Stomach (tissue), 9 donors: Measurements from ENCODE around the gene UTP3. TPM values are rescaled to one million over a fixed set of nuclear protein-coding genes. Genes with fewer than 3 reads are reported as not detected.

Experiments
- DNase-seq, 2 donors: peaks; one replicate each; pipeline versions ENCODE4 v3.0.0 to v3.0.0-alpha.2; 2013 to 2019
- H3K27ac ChIP-seq, 5 donors: fragments of 200-600 bp in 4 of 5; sonication (generic) in 4 of 5; one replicate each; pipeline ENCODE4 v1.5.1; 2013 to 2019; ENCODE audit warnings: mild to moderate bottlenecking in 1 of 5, moderate library complexity in 1 of 5
- H3K27me3 ChIP-seq, 3 donors: fragments of 200-600 bp; sonication (generic); one replicate each; pipeline ENCODE4 v1.5.1; 2017 to 2019; ENCODE audit warnings: mixed run types in 1 of 3
- H3K36me3 ChIP-seq, 4 donors: fragments of 200-600 bp; sonication (generic); 1 replicate in 3 of 4; 2 replicates in 1 of 4; pipeline ENCODE4 v1.5.1; 2016 to 2019
- H3K4me1 ChIP-seq, 4 donors: fragments of 200-600 bp; sonication (generic); one replicate each; pipeline ENCODE4 v1.5.1; 2016 to 2019
- H3K4me3 ChIP-seq, 4 donors: fragments of 200-600 bp; sonication (generic) in 3 of 4; one replicate each; pipeline ENCODE4 v1.5.1; 2016 to 2019; ENCODE audit warnings: mild to moderate bottlenecking in 1 of 4
- H3K9me3 ChIP-seq, 4 donors: fragments of 200-600 bp; sonication (generic); one replicate each; pipeline ENCODE4 v1.5.1; 2016 to 2019
- CTCF ChIP-seq, 7 experiments: fragments of 450-650 bp in 4 of 7; fragments of 200-600 bp in 3 of 7; sonication (generic) in 3 of 7; IDR thresholded peaks; one replicate each; pipeline ENCODE4 v1.5.1; 2016 to 2019; ENCODE audit warnings: antibody characterized with exemption in 7 of 7, control low read depth in 2 of 7, mild to moderate bottlenecking in 1 of 7
- EP300 ChIP-seq: sonication (generic); formaldehyde crosslinking; IDR thresholded peaks from one replicate; pipeline ENCODE4 v1.6.1; 2017; ENCODE audit warnings: antibody characterized with exemption
- POLR2A ChIP-seq, 4 donors: fragments of 450-650 bp; IDR thresholded peaks; one replicate each; pipeline ENCODE4 v1.6.1; 2016; ENCODE audit warnings: antibody characterized with exemption in 4 of 4, control low read depth in 2 of 4, mild to moderate bottlenecking in 1 of 4, moderate library complexity in 1 of 4
- POLR2AphosphoS5 ChIP-seq, 3 donors: sonication (generic); formaldehyde crosslinking; IDR thresholded peaks; one replicate each; pipeline ENCODE4 v1.6.1; 2016; ENCODE audit warnings: antibody characterized with exemption in 3 of 3
- WGBS, 5 donors: extraction: QIAGEN DNeasy Blood & Tissue Kit in 3 of 5; methylation state at CpG; one replicate each; pipeline versions ENCODE4 v1.1.5 to v1.1.7; 2013 to 2018; 5-methylcytosine and 5-hydroxymethylcytosine counted together
- intact Hi-C: fragments of 100-400 bp; cut with DNase I; formaldehyde crosslinking; loops from one replicate; pipeline ENCODE4 v1.15.1; 2023; ENCODE audit warnings: low total_unique reads
- polyA plus RNA-seq, 3 donors: library from polyadenylated mRNA; stranded (reverse); fragments of 200-250 nt; gene quantifications; one replicate each; pipeline ENCODE4 v1.2.3, GENCODE V29; 2013
- total RNA-seq, 5 donors: library from RNA; depleted of rRNA; stranded (reverse); fragments of >200 nt; gene quantifications; one replicate each; pipeline versions ENCODE4 v1.1.0 to v1.2.3, GENCODE V29; 2014 to 2016
- donor health status: healthy with polysubstance abuse.
- donor health status: Bipolar disorder and iron deficiency.
- donor health status: healthy.

UTP3 gene
- total and polyA plus RNA-seq, 8 donors, result 11.3 to 22.2 (median 18.5) TPM

GRCh38 chr4:70706516-70706915, 18.2 kb downstream of the UTP3 start:
- Histone ChIP-seq H3K36me3 (no peaks in the 10 kb centered on the region), H3K4me3 (peak overlapping the region; percentile 59 to 98 (median 88)), H3K27ac (peak overlapping the region; percentile 67 to 97 (median 96)), H3K4me1 (peaks cover 15 to 53% (median 37%) of the 10 kb centered on the region in 4 donors), H3K27me3 (no peaks in the 10 kb centered on the region), H3K9me3 (no peaks in the 10 kb centered on the region)
- TF ChIP-seq CTCF (IDR thresholded peaks at IDR 0.05), result no peak
- no peak for TF ChIP-seq EP300
- 51 to 71% (median 61%) methylated on average over 1 of the region's 1 CpG for WGBS, 5 donors
- DNase-seq, result no peak
- intact Hi-C loops, result no loop called here

GRCh38 chr4:70709611-70710205, 21.4 kb downstream of the UTP3 start:
- Histone ChIP-seq H3K4me1 (peaks cover 15 to 71% (median 51%) of the 10 kb centered on the region in 4 donors), H3K27me3 (no peaks in the 10 kb centered on the region), H3K4me3 (no peak overlapping the region), H3K27ac (no peak overlapping the region), H3K36me3 (no peaks in the 10 kb centered on the region), H3K9me3 (no peaks in the 10 kb centered on the region)
- TF ChIP-seq CTCF (IDR thresholded peaks at IDR 0.05) (no peak), POLR2A (IDR thresholded peaks at IDR 0.05) (no peak), POLR2AphosphoS5 (IDR thresholded peaks at IDR 0.05) (no peak), EP300 (no peak)
- WGBS, 5 donors, result 39 to 63% (median 53%) methylated on average over 7 of the region's 7 CpGs
- intact Hi-C loops, result no loop called here
- no peak for DNase-seq

GRCh38 chr4:70711599-70711998, 23.3 kb downstream of the UTP3 start:
- WGBS, 5 donors, result 36 to 48% (median 44%) methylated on average over 3 of the region's 3 CpGs
- Histone ChIP-seq H3K36me3 (no peaks in the 10 kb centered on the region), H3K9me3 (no peaks in the 10 kb centered on the region), H3K4me3 (no peak overlapping the region), H3K4me1 (peaks cover 8 to 72% (median 43%) of the 10 kb centered on the region in 4 donors), H3K27me3 (no peaks in the 10 kb centered on the region), H3K27ac (no peak overlapping the region)
- no peak for DNase-seq
- intact Hi-C loops, result no loop called here
- TF ChIP-seq EP300, result no peak

GRCh38 chr4:70712150-70712549, 23.8 kb downstream of the UTP3 start:
- intact Hi-C loops, result no loop called here
- Histone ChIP-seq H3K4me1 (peaks cover 3 to 66% (median 37%) of the 10 kb centered on the region in 4 donors), H3K27me3 (no peaks in the 10 kb centered on the region), H3K4me3 (no peak overlapping the region), H3K36me3 (no peaks in the 10 kb centered on the region), H3K9me3 (no peaks in the 10 kb centered on the region), H3K27ac (no peak overlapping the region)
- no peak for DNase-seq
- TF ChIP-seq EP300, result no peak
- TF ChIP-seq POLR2A (IDR thresholded peaks at IDR 0.05), result no peak
- TF ChIP-seq CTCF (IDR thresholded peaks at IDR 0.05), result no peak
- TF ChIP-seq POLR2AphosphoS5 (IDR thresholded peaks at IDR 0.05), result no peak
- 68 to 88% (median 81%) methylated on average over 3 of the region's 3 CpGs for WGBS, 5 donors

GRCh38 chr4:70712604-70713452, 24.5 kb downstream of the UTP3 start:
- no peaks in the 10 kb centered on the region for H3K27me3 ChIP-seq
- peak overlapping the region in 1 of 5 donors; percentile 46 for H3K27ac ChIP-seq
- 91 to 96% (median 94%) methylated on average over 7 of the region's 7 CpGs for WGBS, 5 donors
- no peak overlapping the region for H3K4me3 ChIP-seq
- no peak for DNase-seq
- H3K9me3 ChIP-seq, result no peaks in the 10 kb centered on the region
- H3K36me3 ChIP-seq, result no peaks in the 10 kb centered on the region
- TF ChIP-seq POLR2A (IDR thresholded peaks at IDR 0.05) (no peak), EP300 (no peak), CTCF (IDR thresholded peaks at IDR 0.05) (no peak), POLR2AphosphoS5 (IDR thresholded peaks at IDR 0.05) (no peak)
- peaks cover 0 to 60% (median 35%) of the 10 kb centered on the region in 4 donors for H3K4me1 ChIP-seq
- intact Hi-C loops, result no loop called here
